SK-N-DZ (cell line): ENCODE data around the gene YOD1.

Experiments used
- DNase-seq: peaks from one replicate; pipeline ENCODE4 v3.0.0-alpha.2; 2015; ENCODE audit warnings: low spot score

Gene YOD1

GRCh38 chr1:207027206-207027777, 23.7 kb downstream of the YOD1 start:
- DNase-seq, result no peak

- DNase-seq, result no peak
Measured at GRCh38 chr1:207026104-207026534, 24.9 kb downstream of the YOD1 start.

DNA sequence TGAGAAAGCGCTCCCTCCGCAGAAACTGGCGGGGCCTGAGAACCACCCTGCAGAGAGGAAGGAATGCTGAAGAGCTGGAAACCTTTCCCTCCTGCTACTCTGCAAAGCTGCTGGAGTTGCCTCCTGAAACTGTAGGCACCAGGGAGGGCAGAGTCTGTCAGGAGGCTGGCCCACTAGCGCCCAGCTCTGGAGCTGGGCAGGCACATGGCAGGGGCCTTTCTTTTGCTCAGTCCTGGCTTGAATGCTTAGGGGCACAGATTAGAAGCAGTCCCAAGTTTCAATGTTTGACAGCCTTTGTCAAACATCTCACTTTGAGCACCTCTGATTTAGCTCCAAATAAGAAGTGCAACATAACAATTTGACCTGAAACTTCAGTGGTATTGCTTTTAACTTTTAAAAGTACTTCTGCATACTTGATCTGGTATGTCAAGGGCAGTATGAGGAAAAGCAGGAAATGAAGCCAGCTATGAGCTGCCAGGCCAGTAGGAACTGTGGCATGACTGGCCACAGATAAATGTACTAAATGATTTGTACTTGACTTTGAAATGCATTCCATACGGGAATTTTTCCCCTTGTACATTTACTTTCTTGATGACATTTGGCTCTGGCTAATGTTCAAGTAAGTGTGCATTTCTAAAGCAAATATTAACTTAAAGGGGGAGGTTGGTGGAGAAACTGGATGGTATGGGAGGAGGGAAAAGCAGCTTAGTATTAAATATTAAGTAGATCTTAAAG, 25.7 kb downstream of the YOD1 start:
- no peak for DNase-seq

- no peak for DNase-seq
Measured at GRCh38 chr1:207024202-207025145, 26.5 kb downstream of the YOD1 start.

DNA sequence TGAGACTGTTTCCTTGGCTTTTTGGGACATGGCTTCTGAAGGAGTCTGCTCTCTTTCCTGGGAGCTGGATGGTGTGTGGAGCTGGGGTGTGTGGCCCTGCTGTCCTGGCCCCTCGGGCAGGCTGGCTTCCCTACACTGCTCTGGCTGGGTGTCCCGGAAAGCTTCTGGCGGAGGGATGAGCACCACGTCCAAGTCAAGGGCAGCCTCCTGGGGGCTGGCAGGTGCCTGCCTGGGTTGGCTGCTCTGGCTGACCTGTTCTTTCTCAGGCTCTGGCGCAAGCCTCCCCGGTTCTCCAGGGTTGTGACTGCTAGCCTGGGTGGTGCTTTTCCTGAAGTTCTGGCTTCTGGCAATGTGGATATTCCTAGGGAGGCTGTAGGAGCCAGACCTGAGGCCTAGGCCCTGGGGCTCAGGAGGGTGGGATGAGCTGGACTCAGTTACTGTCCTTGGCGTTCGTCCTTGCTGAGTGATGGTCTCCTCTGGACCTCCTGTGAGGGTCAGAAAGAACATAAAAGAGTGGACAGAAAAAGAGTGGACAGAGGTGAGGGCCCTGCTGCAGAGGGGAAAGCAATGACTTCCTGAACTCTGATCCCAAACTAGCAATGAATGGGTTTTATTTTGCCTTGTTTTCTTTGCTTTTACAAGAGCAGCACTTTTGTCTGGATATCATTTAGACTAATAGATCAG, 27.9 kb downstream of the YOD1 start:
- DNase-seq, result no peak

DNA sequence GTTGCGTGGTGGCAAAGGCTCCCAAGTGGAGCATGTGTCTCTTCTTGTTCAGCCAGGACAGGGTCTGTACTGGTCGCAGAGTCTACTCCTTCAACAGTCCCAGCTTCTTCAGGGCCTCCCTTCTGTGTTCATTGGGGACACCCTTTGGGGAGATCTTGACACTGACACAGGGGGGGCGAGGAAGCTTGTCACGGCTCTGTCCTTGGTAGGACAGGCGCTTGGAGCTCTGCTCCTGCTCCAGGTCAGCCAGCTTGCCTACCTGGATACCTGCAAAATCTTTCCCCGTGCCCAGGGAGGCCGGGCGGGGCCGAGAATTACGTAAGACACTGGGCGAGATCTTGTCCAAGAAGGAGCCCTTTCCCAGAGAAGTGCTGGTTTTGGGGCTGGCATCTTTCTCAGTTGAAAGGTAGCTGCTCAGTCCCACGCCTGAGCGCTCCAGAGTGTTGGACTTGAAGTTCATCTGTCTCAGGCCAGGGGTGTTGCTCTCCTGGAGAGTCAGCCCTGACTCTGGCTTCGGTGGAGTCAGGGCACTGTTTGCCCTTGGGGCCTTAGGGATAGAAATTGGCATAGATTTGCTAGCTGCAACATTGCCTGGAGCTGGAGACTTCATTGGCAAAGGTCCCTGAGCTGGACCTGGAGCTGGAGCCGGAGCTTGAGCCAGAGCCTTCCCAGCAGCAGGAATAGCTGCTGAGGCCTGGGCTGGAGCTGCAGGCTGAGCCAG, 29.0 kb downstream of the YOD1 start:
- DNase-seq, result no peak

GRCh38 chr1:207021139-207021861, 29.7 kb downstream of the YOD1 start:
- peak; percentile 27 for DNase-seq

DNA sequence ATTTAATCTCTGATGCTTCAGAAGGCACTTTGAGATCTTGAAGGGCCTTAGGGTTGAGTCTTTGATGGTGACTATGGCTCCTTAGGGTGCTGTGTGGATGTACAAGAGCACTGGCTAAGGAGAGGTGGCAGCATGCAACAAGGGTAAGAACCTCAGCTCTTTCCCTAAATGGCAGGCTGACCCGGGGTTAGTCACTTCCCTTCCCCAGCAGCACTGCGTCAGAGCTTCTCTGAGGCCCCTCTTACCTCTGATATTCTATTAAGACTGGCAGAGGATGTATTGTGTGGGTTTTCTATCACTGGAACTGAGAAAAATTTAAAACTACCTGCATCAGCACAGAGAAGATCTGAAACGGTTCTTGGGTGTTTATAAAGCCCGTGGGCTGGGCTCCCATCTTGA, 30.3 kb downstream of the YOD1 start:
- DNase-seq, result no peak

DNA sequence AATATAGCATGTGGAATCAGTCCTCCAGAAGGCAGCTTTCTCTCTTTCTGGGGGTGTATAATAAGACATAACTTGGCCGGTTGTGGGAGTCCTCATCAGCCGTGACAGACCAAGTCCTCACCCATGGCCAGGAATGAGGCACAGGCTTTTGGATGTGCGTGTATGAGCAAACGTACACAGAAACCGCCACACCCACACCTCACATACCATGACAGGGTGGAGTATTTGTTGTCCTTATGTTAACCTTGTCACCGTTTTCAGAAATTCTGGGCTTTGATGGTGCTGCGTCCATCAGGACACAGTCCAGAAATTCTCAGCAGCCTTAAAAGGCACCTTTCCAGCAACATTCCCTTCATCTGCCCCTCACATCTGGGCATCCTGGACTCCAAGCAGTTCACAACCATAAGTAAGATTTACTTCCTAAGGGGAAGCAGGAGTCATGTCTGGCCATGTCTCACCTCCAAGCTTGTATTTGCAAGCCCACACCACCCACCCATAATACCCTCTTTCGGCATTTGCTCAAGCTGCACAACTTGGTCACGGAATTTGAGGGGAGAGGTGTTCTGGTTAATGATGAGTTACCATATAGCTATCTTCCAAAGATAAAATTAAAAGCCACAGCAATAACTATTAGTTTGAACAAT, 30.8 kb downstream of the YOD1 start:
- DNase-seq, result no peak

GRCh38 chr1:207019661-207020060, 31.3 kb downstream of the YOD1 start:
- no peak for DNase-seq

DNA sequence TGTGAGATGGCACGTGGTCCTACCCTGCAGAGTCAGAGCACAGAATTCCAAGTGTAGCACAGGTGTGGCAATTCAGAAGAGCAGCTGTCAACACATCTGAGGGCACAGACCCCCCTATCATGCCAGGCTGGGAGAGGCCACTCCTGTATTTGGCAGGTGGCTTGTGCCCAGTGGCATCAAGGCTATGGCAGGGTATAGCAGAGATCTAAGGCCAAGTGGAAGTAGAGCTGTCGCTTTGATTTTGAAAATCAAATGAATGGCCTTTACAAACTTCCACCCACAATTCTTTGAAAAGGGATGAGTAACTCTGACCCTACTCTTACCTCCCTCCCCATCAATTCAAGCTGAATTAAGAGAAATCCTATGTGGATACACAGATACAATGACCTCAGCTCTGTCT, 31.8 kb downstream of the YOD1 start:
- no peak for DNase-seq

GRCh38 chr1:207018707-207019106, 32.3 kb downstream of the YOD1 start:
- no peak for DNase-seq

GRCh38 chr1:207017615-207018559, 33.1 kb downstream of the YOD1 start:
- DNase-seq, result no peak

DNA sequence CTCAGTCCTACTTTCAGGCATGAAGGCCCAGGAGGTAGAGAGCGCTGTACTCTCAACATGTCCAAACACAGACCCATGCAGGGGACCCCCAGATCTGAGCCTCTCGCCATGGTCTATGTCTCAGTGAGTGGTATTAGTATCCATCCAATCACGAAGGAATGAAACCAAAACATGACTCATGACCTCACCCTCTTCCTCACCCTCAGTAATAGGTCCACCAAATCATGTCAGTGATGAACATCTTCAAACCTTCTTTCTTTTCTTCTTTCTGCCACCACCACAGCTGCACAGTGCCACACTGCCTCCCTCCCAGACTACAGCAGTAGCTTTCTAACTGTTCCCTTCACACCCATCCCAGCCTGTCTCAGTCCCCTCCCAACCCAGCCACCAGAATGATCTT, 35.2 kb downstream of the YOD1 start:
- no peak for DNase-seq

DNA sequence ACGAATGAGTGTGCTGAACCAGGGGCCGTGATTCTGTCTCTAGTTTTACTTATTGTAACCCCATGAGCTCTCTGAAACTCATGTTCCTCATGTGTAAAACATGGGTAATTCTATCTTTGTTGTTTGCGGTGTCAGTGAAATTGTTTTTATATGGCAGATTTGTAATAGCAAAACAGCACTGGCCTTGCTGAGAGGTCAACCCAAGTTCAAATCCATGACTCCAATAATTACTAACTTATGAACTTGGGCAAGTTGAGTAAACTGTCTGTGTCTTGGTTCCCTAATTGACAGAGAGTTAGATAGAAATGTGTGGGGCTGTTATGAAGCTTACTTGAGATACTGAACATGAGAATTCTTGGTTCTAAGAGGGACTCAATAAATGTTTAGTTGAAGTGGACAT, 36.3 kb downstream of the YOD1 start:
- no peak for DNase-seq

- no peak for DNase-seq
Measured at GRCh38 chr1:207013321-207014085, 37.5 kb downstream of the YOD1 start.

DNA sequence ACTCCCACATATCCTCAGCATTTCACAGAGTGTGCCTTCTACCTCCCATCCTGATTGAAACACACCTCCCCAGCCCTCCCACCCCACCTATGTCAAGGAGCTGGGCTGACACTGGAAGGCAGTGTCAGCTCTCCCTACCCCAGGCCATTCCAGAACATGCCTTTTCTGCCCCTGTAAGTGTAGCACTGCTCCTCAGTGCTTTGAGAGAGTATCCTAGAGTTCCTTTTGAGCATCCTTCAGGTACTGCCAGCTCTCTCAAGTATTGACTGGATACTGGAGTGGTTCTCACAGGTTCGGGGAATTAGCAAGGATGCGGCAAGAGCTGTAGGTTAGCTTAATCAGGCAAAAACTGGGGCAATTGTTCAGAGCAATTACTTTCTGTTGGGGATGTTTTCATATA, 40.3 kb downstream of the YOD1 start:
- no peak for DNase-seq

DNA sequence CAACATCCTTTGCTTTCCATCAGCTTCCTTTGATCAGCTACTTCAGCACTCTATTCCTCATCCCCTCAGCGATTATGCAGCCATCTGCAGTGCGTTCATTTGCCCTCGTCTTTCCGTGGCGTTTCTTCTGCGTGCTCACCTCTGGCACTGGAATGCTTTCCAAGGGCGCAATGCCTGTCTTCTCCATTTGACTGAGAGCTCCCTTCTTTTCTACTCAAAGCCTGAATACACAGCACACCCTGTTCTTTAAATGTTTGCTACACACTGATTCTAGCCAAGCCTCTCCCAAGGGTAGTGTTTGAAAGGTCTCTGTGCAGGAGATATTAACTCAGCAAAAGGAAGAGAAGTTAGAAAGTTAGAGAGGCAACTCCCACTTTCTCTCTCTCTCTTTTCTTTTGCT, 41.1 kb downstream of the YOD1 start:
- DNase-seq, result no peak
